Calu3 (cell line): Measurements from ENCODE around the gene YARS2. TPM values are rescaled to one million over a fixed set of nuclear protein-coding genes. Genes with fewer than 3 reads are reported as not detected.
"Not testable (repeated sequence)": the region's sequence is repeated elsewhere in the genome, so short reads cannot be mapped to it uniquely, and the experiment has no call there.

ENCODE experiments used
- BruUV-seq: library from RNA; stranded (reverse); fragments of 400-500 nt; replicated peaks from 2 replicates; lab custom pipeline; 2021; lab: Mats Ljungman, UMichigan
- CTCF ChIA-PET: fragments of 300-600 bp; sonication (Branson Sonifier 250); formaldehyde crosslinking; loops from one replicate; lab custom pipeline; 2022; ENCODE audit warnings: antibody characterized with exemption; lab: Charles Lee
- DNase-seq: peaks from one replicate; pipeline ENCODE4 v3.0.0; 2022
- H3K27ac Mint-ChIP-seq: one replicate; pipeline ENCODE4 v1.8.0; 2022; ENCODE audit warnings: mixed read lengths; ENCODE audit not compliant: unreplicated experiment
- H3K27me3 Mint-ChIP-seq: one replicate; pipeline ENCODE4 v1.8.0; 2022; ENCODE audit warnings: mixed read lengths; ENCODE audit not compliant: unreplicated experiment
- H3K36me3 Mint-ChIP-seq: one replicate; pipeline ENCODE4 v1.8.0; 2022; ENCODE audit warnings: mild to moderate bottlenecking, moderate library complexity, mixed read lengths; ENCODE audit not compliant: insufficient read depth, unreplicated experiment
- H3K4me1 Mint-ChIP-seq: one replicate; pipeline ENCODE4 v1.8.0; 2022; ENCODE audit warnings: mild to moderate bottlenecking, low read depth, mixed read lengths; ENCODE audit not compliant: unreplicated experiment
- H3K4me3 Mint-ChIP-seq: one replicate; pipeline ENCODE4 v1.8.0; 2022; ENCODE audit warnings: mild to moderate bottlenecking, low read depth, moderate library complexity, mixed read lengths; ENCODE audit not compliant: unreplicated experiment
- H3K9me3 Mint-ChIP-seq: one replicate; pipeline ENCODE4 v1.8.0; 2022; ENCODE audit warnings: low read depth, mixed read lengths; ENCODE audit not compliant: unreplicated experiment
- intact Hi-C: fragments of 100-400 bp; cut with micrococcal nuclease; formaldehyde crosslinking; loops from one replicate; pipeline ENCODE4 v1.10.0; 2022; ENCODE audit not compliant: unreplicated experiment
- total RNA-seq: library from RNA; stranded (reverse); gene quantifications from 2 replicates; pipeline ENCODE4 v1.2.3, GENCODE V29; 2022
- TF ChIP-seq, protein P1 (sequence below): fragments of 200-600 bp; IDR thresholded peaks from one replicate; pipeline ENCODE4 v1.8.0; 2022; ENCODE audit warnings: antibody characterized with exemption; ENCODE audit not compliant: unreplicated experiment

YARS2 gene
- total RNA-seq, 1 experiment from 2014 or later: 28.9 TPM

DNA sequence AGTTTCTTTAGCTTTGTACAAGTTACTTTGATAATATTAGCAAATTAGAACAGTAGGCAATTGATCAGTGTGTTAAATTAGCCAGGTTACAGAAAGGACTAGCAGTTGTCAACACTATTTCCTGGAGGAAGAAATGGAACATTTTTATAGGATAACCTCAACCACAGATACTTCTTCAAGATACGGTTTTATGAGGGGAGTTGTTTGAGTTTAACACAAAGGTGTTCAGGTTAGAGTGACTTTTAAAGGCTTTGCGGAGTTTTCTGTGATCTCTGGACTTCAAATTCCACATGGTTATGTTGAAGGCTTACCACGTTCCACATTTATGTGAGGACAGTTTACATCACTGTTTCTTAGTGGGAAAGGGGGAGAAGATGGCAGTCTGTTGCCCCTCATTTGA lies 19.3 kb downstream of the YARS2 start:
- intact Hi-C loops: loop anchor here (5.0 kb wide), 1 partner anchor 369 kb away; no protein-coding TSS in a partner anchor
- no TSS peak for BruUV-seq
- Mint-ChIP-seq H3K4me3 (no peak overlapping the region), H3K9me3 (no peaks in the 10 kb centered on the region), H3K4me1 (no peaks in the 10 kb centered on the region), H3K36me3 (peaks cover 40% of the 10 kb centered on the region), H3K27me3 (no peaks in the 10 kb centered on the region), H3K27ac (no peak overlapping the region)
- CTCF ChIA-PET: no interaction called here
- no peak for DNase-seq
- TF ChIP-seq, protein P1, sequence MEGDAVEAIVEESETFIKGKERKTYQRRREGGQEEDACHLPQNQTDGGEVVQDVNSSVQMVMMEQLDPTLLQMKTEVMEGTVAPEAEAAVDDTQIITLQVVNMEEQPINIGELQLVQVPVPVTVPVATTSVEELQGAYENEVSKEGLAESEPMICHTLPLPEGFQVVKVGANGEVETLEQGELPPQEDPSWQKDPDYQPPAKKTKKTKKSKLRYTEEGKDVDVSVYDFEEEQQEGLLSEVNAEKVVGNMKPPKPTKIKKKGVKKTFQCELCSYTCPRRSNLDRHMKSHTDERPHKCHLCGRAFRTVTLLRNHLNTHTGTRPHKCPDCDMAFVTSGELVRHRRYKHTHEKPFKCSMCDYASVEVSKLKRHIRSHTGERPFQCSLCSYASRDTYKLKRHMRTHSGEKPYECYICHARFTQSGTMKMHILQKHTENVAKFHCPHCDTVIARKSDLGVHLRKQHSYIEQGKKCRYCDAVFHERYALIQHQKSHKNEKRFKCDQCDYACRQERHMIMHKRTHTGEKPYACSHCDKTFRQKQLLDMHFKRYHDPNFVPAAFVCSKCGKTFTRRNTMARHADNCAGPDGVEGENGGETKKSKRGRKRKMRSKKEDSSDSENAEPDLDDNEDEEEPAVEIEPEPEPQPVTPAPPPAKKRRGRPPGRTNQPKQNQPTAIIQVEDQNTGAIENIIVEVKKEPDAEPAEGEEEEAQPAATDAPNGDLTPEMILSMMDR: no peak

DNA sequence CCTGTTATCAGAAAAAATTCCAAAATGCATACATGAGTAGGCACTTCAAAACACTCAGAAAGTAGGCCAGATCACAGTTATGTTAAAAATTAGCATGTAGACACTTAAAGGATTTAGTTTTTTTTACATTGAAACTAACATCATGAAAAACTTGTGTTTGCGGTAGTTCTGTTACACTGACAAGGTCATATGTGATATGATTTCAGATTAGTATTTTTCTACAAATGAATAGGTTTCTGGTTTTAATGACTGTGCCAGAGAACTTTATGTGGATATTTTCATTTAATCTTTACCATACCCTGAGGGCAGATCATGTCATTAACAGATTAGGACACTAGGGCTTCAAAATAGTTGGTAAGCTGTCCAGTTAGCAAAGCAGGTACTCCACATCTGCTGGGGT lies 20.7 kb downstream of the YARS2 start:
- Mint-ChIP-seq H3K27ac (no peak overlapping the region), H3K27me3 (no peaks in the 10 kb centered on the region), H3K36me3 (peaks cover 33% of the 10 kb centered on the region), H3K9me3 (no peaks in the 10 kb centered on the region), H3K4me1 (no peaks in the 10 kb centered on the region), H3K4me3 (no peak overlapping the region)
- TF ChIP-seq, protein P1: no peak
- BruUV-seq: no TSS peak
- DNase-seq: no peak
- CTCF ChIA-PET: no interaction called here
- intact Hi-C loops: loop anchor here (5.0 kb wide), 1 partner anchor 368 kb away; no protein-coding TSS in a partner anchor

GRCh38 chr12:32727237-32727636 lies 28.5 kb downstream of the YARS2 start:
- BruUV-seq: no TSS peak
- Mint-ChIP-seq H3K36me3 (peaks cover 30% of the 10 kb centered on the region), H3K4me3 (no peak overlapping the region), H3K27me3 (no peaks in the 10 kb centered on the region), H3K27ac (no peak overlapping the region), H3K4me1 (no peaks in the 10 kb centered on the region), H3K9me3 (no peaks in the 10 kb centered on the region)
- DNase-seq: no peak
- TF ChIP-seq, protein P1: no peak
- CTCF ChIA-PET: no interaction called here
- intact Hi-C loops: no loop called here

GRCh38 chr12:32726286-32726685 lies 29.4 kb downstream of the YARS2 start:
- peaks cover 24% of the 10 kb centered on the region for H3K36me3 Mint-ChIP-seq
- no peak for DNase-seq
- H3K4me1 Mint-ChIP-seq: no peaks in the 10 kb centered on the region
- TF ChIP-seq, protein P1: no peak
- CTCF ChIA-PET: no interaction called here
- no peaks in the 10 kb centered on the region for H3K9me3 Mint-ChIP-seq
- intact Hi-C loops: no loop called here
- H3K27me3 Mint-ChIP-seq: no peaks in the 10 kb centered on the region
- peak overlapping the region; percentile 40 for H3K27ac Mint-ChIP-seq
- no TSS peak for BruUV-seq
- H3K4me3 Mint-ChIP-seq: no peak overlapping the region

GRCh38 chr12:32725308-32725707 lies 30.4 kb downstream of the YARS2 start:
- BruUV-seq, H3K27me3 Mint-ChIP-seq, H3K9me3 Mint-ChIP-seq, intact Hi-C loops, DNase-seq, H3K4me3 Mint-ChIP-seq, H3K4me1 Mint-ChIP-seq, CTCF ChIA-PET, H3K27ac Mint-ChIP-seq: not testable (repeated sequence)
- peaks cover 21% of the 10 kb centered on the region for H3K36me3 Mint-ChIP-seq
